Adrenal gland (tissue), 5 donors: ENCODE data around the gene PNPLA7.

ENCODE experiments used
- POLR2A ChIP-seq, 2 donors: fragments of 450-650 bp; IDR thresholded peaks; one replicate each; pipeline ENCODE4 v1.6.1; 2017; ENCODE audit warnings: antibody characterized with exemption in 2 of 2, mild to moderate bottlenecking in 2 of 2, moderate library complexity in 1 of 2
- TF ChIP-seq, protein P1 (sequence below), 6 experiments: fragments of 450-650 bp in 4 of 6; fragments of 200-600 bp in 2 of 6; sonication (generic) in 1 of 6; IDR thresholded peaks; 1 replicate in 5 of 6; 2 replicates in 1 of 6; pipeline versions ENCODE4 v1.5.1 to v1.8.0; 2016 to 2021; ENCODE audit warnings: antibody characterized with exemption in 6 of 6, mild to moderate bottlenecking in 2 of 6, moderate library complexity in 1 of 6
- donor health status: DM: no; HTN: no; CAD: no.

DNA sequence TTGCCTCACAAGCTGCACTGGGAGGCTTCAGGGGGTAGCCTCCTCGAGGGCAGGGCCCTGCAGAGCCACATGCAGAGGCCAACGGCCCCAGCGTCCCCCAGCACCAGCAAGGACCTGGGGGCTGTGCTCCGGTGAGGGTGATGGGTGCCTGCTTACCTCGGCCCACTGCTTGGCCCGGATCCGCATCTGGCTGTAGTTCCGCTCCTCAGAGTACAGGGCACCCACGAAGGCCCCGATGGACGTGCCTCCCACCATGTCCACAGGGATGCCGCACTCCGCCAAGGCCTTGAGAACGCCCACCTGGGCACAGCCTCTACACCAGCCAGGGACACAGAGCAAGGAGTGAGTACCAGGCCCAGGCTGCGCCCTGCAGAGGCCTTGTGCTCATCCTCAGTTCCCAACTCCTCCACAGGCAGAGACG is 83.0 kb downstream of the PNPLA7 start:
- no peak for TF ChIP-seq POLR2A (IDR thresholded peaks at IDR 0.05)
- TF ChIP-seq, protein P1, sequence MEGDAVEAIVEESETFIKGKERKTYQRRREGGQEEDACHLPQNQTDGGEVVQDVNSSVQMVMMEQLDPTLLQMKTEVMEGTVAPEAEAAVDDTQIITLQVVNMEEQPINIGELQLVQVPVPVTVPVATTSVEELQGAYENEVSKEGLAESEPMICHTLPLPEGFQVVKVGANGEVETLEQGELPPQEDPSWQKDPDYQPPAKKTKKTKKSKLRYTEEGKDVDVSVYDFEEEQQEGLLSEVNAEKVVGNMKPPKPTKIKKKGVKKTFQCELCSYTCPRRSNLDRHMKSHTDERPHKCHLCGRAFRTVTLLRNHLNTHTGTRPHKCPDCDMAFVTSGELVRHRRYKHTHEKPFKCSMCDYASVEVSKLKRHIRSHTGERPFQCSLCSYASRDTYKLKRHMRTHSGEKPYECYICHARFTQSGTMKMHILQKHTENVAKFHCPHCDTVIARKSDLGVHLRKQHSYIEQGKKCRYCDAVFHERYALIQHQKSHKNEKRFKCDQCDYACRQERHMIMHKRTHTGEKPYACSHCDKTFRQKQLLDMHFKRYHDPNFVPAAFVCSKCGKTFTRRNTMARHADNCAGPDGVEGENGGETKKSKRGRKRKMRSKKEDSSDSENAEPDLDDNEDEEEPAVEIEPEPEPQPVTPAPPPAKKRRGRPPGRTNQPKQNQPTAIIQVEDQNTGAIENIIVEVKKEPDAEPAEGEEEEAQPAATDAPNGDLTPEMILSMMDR (IDR thresholded peaks at IDR 0.05): no peak
